ENCODE data around the gene LZTR1.
"Not testable (repeated sequence)": the region's sequence is repeated elsewhere in the genome, so short reads cannot be mapped to it uniquely, and the experiment has no call there.

Gene LZTR1

GRCh38 chr22:20965104-20965887, 16.8 kb upstream of the LZTR1 start:
- in situ Hi-C loops (cut with HindIII; ENCODE audit: low sequenced_read_pairs) = no loop called here

- in situ Hi-C loops (cut with HindIII; ENCODE audit: low sequenced_read_pairs) = no loop called here
These were observed 15.9 kb upstream of the LZTR1 start for GRCh38 chr22:20965888-20966855.

GRCh38 chr22:20966883-20967696, 15.0 kb upstream of the LZTR1 start, which contains the start of gene AIFM3:
Gene AIFM3 (plus strand): TSS chr22:20967255. CDS start chr22:20967945, 690 bp downstream.
- in situ Hi-C loops (cut with HindIII; ENCODE audit: low sequenced_read_pairs) = no loop called here

GRCh38 chr22:20967697-20968211, 14.3 kb upstream of the LZTR1 start:
- in situ Hi-C loops (cut with HindIII; ENCODE audit: low sequenced_read_pairs) = no loop called here

- in situ Hi-C loops (cut with HindIII; ENCODE audit: low sequenced_read_pairs) = no loop called here
These were observed 13.7 kb upstream of the LZTR1 start for GRCh38 chr22:20968281-20968977.

GRCh38 chr22:20970939-20971657, 11.0 kb upstream of the LZTR1 start:
- in situ Hi-C loops (cut with HindIII; ENCODE audit: low sequenced_read_pairs) = no loop called here

- in situ Hi-C loops (cut with HindIII; ENCODE audit: low sequenced_read_pairs) = not testable (repeated sequence)
These were observed 9.9 kb upstream of the LZTR1 start for GRCh38 chr22:20972014-20972694.

- in situ Hi-C loops (cut with HindIII; ENCODE audit: low sequenced_read_pairs) = no loop called here
These were observed 9.0 kb upstream of the LZTR1 start for GRCh38 chr22:20972933-20973577.

- in situ Hi-C loops (cut with HindIII; ENCODE audit: low sequenced_read_pairs) = no loop called here
These were observed 8.3 kb upstream of the LZTR1 start for GRCh38 chr22:20973634-20974286.

GRCh38 chr22:20974336-20974955, 7.7 kb upstream of the LZTR1 start:
- in situ Hi-C loops (cut with HindIII; ENCODE audit: low sequenced_read_pairs) = no loop called here

GRCh38 chr22:20975541-20976290, 6.4 kb upstream of the LZTR1 start:
- in situ Hi-C loops (cut with HindIII; ENCODE audit: low sequenced_read_pairs) = no loop called here

- in situ Hi-C loops (cut with HindIII; ENCODE audit: low sequenced_read_pairs) = no loop called here
These were observed 5.7 kb upstream of the LZTR1 start for GRCh38 chr22:20976291-20976877.

- in situ Hi-C loops (cut with HindIII; ENCODE audit: low sequenced_read_pairs) = no loop called here
These were observed 5.1 kb upstream of the LZTR1 start for GRCh38 chr22:20977019-20977418.

GRCh38 chr22:20977516-20978170, 4.5 kb upstream of the LZTR1 start:
- in situ Hi-C loops (cut with HindIII; ENCODE audit: low sequenced_read_pairs) = no loop called here

- in situ Hi-C loops (cut with HindIII; ENCODE audit: low sequenced_read_pairs) = no loop called here
These were observed 3.7 kb upstream of the LZTR1 start for GRCh38 chr22:20978419-20978818.

Measured in endothelial cell of hepatic sinusoid (primary cell).